GM12878 (cell line): Measurements from ENCODE around the gene TRAF7. TPM values are rescaled to one million over a fixed set of nuclear protein-coding genes. Genes with fewer than 3 reads are reported as not detected.

ENCODE experiments used
- BCLAF1 ChIP-seq: fragments of 450-650 bp; IDR thresholded peaks from 2 replicates; pipeline ENCODE4 v1.6.1; 2017; ENCODE audit warnings: antibody characterized with exemption, mild to moderate bottlenecking, moderate library complexity
- CREB1 ChIP-seq: IDR thresholded peaks from 2 replicates; pipeline ENCODE4 v1.6.1; 2012; ENCODE audit warnings: low read depth, mild to moderate bottlenecking, inconsistent platforms
- CREM ChIP-seq: IDR thresholded peaks from 2 replicates; pipeline ENCODE4 v1.6.1; 2014; ENCODE audit warnings: antibody characterized with exemption, low read depth
- E2F8 ChIP-seq: fragments of 450-650 bp; IDR thresholded peaks from 2 replicates; pipeline ENCODE4 v1.6.1; 2018; ENCODE audit warnings: mild to moderate bottlenecking, low read depth, moderate library complexity; ENCODE audit not compliant: partially characterized antibody
- IKZF1 ChIP-seq: fragments of 450-650 bp; conservative IDR thresholded peaks from 2 replicates; pipeline ENCODE4 v1.6.1; 2017; ENCODE audit warnings: antibody characterized with exemption, mild to moderate bottlenecking
- KDM1A ChIP-seq: fragments of 200-600 bp; sonication (generic); IDR thresholded peaks from 2 replicates; pipeline ENCODE4 v1.6.1; 2016; ENCODE audit warnings: borderline replicate concordance
- NR2F1 ChIP-seq: fragments of 450-650 bp; conservative IDR thresholded peaks from 2 replicates; pipeline ENCODE4 v1.6.1; 2017; ENCODE audit warnings: mild to moderate bottlenecking
- RB1 ChIP-seq: fragments of 450-650 bp; formaldehyde crosslinking; IDR thresholded peaks from 2 replicates; pipeline ENCODE4 v1.6.1; 2017; ENCODE audit warnings: mild to moderate bottlenecking, borderline replicate concordance
- SKIL ChIP-seq: fragments of 450-650 bp; IDR thresholded peaks from 2 replicates; pipeline ENCODE4 v1.6.1; 2017; ENCODE audit warnings: mild to moderate bottlenecking, low read depth, inconsistent platforms; ENCODE audit not compliant: poor library complexity, severe bottlenecking
- SPI1 ChIP-seq: IDR thresholded peaks from 2 replicates; pipeline ENCODE4 v1.6.1; 2011; ENCODE audit warnings: low read depth, mild to moderate bottlenecking, low read length, moderate library complexity, borderline replicate concordance; ENCODE audit not compliant: insufficient read depth
- YY1 ChIP-seq: IDR thresholded peaks from 2 replicates; pipeline ENCODE4 v1.6.1; 2011; ENCODE audit warnings: low read depth, mild to moderate bottlenecking, low read length
- ZBTB4 ChIP-seq: fragments of 450-650 bp; formaldehyde crosslinking; IDR thresholded peaks from 2 replicates; pipeline ENCODE4 v1.4.0; 2022; ENCODE audit warnings: mild to moderate bottlenecking, moderate library complexity
- ZBTB40 ChIP-seq: fragments of 450-650 bp; IDR thresholded peaks from 2 replicates; pipeline ENCODE4 v1.6.1; 2016; ENCODE audit warnings: mild to moderate bottlenecking, moderate library complexity, borderline replicate concordance
- polyA plus RNA-seq, 11 experiments: library from polyadenylated mRNA; depleted of rRNA in 4 of 11; unstranded in 6 of 11; stranded (reverse) in 5 of 11; fragments of >200 nt; fragmentation: Nextera tagmentation in 4 of 11; fragmentation: Illumina TruSeq in 1 of 11; extraction: Ambion mirVana in 4 of 11; extraction: Trizol in 1 of 11; gene quantifications; 1 replicate in 1 of 11; 2 replicates in 10 of 11; pipeline versions ENCODE4 v1.2.1 to v1.2.3, GENCODE V29; 2011 to 2016; ENCODE audit warnings: inconsistent platforms in 2 of 11, missing spikeins in 2 of 11, low read depth in 1 of 11
- total RNA-seq, 4 experiments: library from RNA; depleted of rRNA in 3 of 4; stranded (reverse); fragments of >200 nt in 3 of 4; fragmentation: Illumina TruSeq in 1 of 4; extraction: Trizol in 1 of 4; gene quantifications; 2 replicates each; pipeline versions ENCODE4 v1.2.1 to v1.2.3, GENCODE V29; 2013 to 2021

Gene TRAF7
- total and polyA plus RNA-seq, 10 of the 15 experiments (the other 5 are each of a cell fraction or from before 2014, with no cell fraction given) = 0.61 to 87.0 (median 30.0) TPM

GRCh38 chr16:2223221-2223941 lies 67.8 kb downstream of the TRAF7 start, which contains the start of gene E4F1 (continued):
- TF ChIP-seq ZBTB40 = peak; percentile 30; the same call in 1 of the 2 replicates
- TF ChIP-seq E2F8 = no peak
- no peak for TF ChIP-seq SPI1
- peak; percentile 97 for TF ChIP-seq CREB1
- no peak for TF ChIP-seq SKIL
- peak; percentile 42; the same call in 1 of the 2 replicates for TF ChIP-seq NR2F1
- TF ChIP-seq CREM = peak; percentile 96
- TF ChIP-seq IKZF1 = peak; percentile 64
- TF ChIP-seq BCLAF1 = no peak
- TF ChIP-seq KDM1A = no peak
- peak; percentile 94 for TF ChIP-seq YY1
- TF ChIP-seq ZBTB4 (CRISPR knock-in tag) = no peak
- TF ChIP-seq RB1 = peak; percentile 97
